ENCODE data around the gene TEPSIN. TPM values are rescaled to one million over a fixed set of nuclear protein-coding genes. Genes with fewer than 3 reads are reported as not detected.

The TEPSIN gene
- total RNA-seq, 4 donors from 2014 or later: 43.0 to 94.5 (median 55.3) TPM

DNA sequence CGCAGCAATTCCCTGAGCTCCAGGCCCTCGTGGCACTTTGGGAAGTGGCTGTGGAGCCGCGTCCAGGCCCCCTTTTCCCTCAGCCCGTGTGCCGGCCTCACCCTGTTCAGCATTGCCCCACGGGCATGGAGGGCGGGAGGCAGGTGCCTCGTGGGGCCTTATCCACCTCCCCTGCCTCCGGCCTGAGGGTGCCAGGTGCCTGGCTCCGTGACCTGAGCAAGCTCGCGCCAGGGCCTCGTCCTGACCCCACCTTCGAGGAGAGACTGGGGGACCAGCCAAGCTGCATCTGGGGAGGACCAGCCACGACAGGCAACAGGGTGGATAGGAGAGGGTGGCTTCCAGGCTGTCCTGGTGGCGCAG, 45.8 kb downstream of the TEPSIN start:
- H3K27me3 ChIP-seq: no peaks in the 10 kb centered on the region
- TF ChIP-seq POLR2AphosphoS5 (IDR thresholded peaks at IDR 0.05): no peak
- no peak for TF ChIP-seq POLR2A (IDR thresholded peaks at IDR 0.05)
- no peak for TF ChIP-seq EP300 (IDR thresholded peaks at IDR 0.05)
- TF ChIP-seq, protein P1, sequence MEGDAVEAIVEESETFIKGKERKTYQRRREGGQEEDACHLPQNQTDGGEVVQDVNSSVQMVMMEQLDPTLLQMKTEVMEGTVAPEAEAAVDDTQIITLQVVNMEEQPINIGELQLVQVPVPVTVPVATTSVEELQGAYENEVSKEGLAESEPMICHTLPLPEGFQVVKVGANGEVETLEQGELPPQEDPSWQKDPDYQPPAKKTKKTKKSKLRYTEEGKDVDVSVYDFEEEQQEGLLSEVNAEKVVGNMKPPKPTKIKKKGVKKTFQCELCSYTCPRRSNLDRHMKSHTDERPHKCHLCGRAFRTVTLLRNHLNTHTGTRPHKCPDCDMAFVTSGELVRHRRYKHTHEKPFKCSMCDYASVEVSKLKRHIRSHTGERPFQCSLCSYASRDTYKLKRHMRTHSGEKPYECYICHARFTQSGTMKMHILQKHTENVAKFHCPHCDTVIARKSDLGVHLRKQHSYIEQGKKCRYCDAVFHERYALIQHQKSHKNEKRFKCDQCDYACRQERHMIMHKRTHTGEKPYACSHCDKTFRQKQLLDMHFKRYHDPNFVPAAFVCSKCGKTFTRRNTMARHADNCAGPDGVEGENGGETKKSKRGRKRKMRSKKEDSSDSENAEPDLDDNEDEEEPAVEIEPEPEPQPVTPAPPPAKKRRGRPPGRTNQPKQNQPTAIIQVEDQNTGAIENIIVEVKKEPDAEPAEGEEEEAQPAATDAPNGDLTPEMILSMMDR (IDR thresholded peaks at IDR 0.05): no peak
- WGBS: no CpG with 5 or more reads among the region's 17 CpGs
- H3K4me1 ChIP-seq: no peaks in the 10 kb centered on the region
- H3K4me3 ChIP-seq: no peak overlapping the region
- no peak overlapping the region for H3K27ac ChIP-seq
- H3K9me3 ChIP-seq: no peaks in the 10 kb centered on the region
- H3K36me3 ChIP-seq: peaks cover 24% of the 10 kb centered on the region
- no peak for DNase-seq (ENCODE audit: low spot score in 2 of 2)

DNA sequence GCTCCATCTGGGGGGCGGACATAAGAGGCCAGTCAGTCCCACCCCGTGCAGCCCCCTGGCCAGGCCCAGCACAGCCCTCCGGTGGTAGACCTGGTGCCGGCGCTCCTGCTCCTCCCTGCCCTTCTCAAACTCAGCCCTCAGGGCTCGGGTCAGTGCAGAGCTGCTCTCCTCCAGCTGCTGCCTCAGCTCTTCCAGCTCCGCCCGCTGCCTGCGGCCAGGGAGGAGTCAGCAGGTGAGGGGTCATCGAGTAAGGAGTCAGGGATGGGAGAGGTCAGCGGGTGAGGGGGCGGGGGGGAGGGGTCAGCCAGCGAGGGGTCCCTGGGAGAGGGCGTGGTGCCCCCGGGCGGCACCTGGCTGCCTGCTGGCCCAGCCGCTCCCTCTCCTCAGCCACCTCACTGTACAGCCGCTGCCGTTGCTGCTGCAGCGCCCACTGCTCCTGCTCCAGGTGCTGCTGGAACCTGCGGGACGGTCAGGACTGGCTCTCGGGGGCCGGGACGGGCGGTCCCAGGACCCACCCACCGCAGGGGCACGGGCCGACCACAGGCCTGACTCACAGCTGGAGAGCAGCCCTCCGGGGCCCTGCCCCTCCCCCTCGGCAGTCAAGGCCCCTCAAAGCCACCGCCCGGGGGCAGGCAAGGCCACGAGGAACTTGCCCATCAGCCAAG, 46.3 kb downstream of the TEPSIN start:
- no peaks in the 10 kb centered on the region for H3K4me1 ChIP-seq
- H3K9me3 ChIP-seq: no peaks in the 10 kb centered on the region
- H3K36me3 ChIP-seq: peaks cover 20% of the 10 kb centered on the region
- DNase-seq (ENCODE audit: low spot score in 2 of 2): no peak
- H3K27ac ChIP-seq: no peak overlapping the region
- TF ChIP-seq EP300 (IDR thresholded peaks at IDR 0.05): no peak
- TF ChIP-seq POLR2A (IDR thresholded peaks at IDR 0.05): no peak
- TF ChIP-seq, protein P1 (IDR thresholded peaks at IDR 0.05): no peak
- TF ChIP-seq POLR2AphosphoS5 (IDR thresholded peaks at IDR 0.05): no peak
- H3K4me3 ChIP-seq: no peak overlapping the region
- 64% methylated on average over 16 of the region's 34 CpGs for WGBS
- no peaks in the 10 kb centered on the region for H3K27me3 ChIP-seq

DNA sequence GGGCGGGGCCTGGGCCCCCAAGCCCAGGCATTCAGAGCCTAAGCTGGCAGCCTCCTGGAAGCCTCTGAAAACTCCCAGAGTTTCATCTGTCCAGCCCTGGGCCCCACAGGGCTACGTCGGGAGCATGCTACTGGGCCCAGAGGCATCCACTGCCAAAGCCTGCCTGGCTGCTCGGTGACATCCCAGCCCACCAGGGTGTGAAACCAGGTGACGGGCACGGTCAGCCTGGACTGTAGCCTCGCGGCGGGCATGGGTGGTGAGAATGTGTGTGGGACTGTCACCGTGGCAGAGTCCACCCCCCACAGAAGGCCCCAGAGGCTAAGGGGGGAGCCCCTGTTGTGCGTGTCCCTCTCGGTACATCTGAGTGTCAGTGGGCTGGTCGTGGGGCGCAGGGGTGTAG, 47.2 kb downstream of the TEPSIN start:
- TF ChIP-seq, protein P1 (IDR thresholded peaks at IDR 0.05): no peak
- TF ChIP-seq POLR2AphosphoS5 (IDR thresholded peaks at IDR 0.05): no peak
- no peak for TF ChIP-seq EP300 (IDR thresholded peaks at IDR 0.05)
- TF ChIP-seq POLR2A (IDR thresholded peaks at IDR 0.05): no peak
- Histone ChIP-seq H3K4me1 (no peaks in the 10 kb centered on the region), H3K27ac (no peak overlapping the region), H3K36me3 (peaks cover 16% of the 10 kb centered on the region), H3K27me3 (no peaks in the 10 kb centered on the region), H3K9me3 (no peaks in the 10 kb centered on the region), H3K4me3 (no peak overlapping the region)
- no peak for DNase-seq (ENCODE audit: low spot score in 2 of 2)
- 85% methylated on average over 5 of the region's 14 CpGs for WGBS

DNA sequence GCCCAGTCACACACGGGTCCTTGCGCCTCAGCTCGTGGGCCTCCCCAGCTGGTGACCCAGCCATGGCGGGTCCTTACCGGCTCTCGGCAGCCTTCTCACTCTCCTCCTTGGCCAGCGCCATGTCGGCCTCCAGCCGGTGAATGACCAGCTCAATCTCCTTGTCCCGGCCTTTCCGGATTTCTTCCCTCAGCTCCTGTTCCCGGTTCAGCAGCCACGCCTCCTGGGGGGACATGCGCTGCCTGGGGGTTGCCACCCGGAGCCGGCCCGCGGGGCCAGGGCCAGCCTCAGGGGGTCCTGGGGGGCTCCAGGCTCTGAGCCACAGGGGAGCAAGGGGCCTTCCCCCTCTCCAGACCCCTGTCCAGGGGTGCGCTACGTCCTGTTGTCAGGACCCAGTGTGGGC, 47.7 kb downstream of the TEPSIN start:
- no peaks in the 10 kb centered on the region for H3K9me3 ChIP-seq
- WGBS: 88% methylated on average over 19 of the region's 20 CpGs
- no peaks in the 10 kb centered on the region for H3K4me1 ChIP-seq
- DNase-seq (ENCODE audit: low spot score in 2 of 2): no peak
- H3K27ac ChIP-seq: no peak overlapping the region
- no peak overlapping the region for H3K4me3 ChIP-seq
- H3K27me3 ChIP-seq: no peaks in the 10 kb centered on the region
- TF ChIP-seq POLR2AphosphoS5 (IDR thresholded peaks at IDR 0.05): no peak
- TF ChIP-seq POLR2A (IDR thresholded peaks at IDR 0.05): no peak
- TF ChIP-seq EP300 (IDR thresholded peaks at IDR 0.05): no peak
- TF ChIP-seq, protein P1 (IDR thresholded peaks at IDR 0.05): no peak
- H3K36me3 ChIP-seq: peaks cover 13% of the 10 kb centered on the region

DNA sequence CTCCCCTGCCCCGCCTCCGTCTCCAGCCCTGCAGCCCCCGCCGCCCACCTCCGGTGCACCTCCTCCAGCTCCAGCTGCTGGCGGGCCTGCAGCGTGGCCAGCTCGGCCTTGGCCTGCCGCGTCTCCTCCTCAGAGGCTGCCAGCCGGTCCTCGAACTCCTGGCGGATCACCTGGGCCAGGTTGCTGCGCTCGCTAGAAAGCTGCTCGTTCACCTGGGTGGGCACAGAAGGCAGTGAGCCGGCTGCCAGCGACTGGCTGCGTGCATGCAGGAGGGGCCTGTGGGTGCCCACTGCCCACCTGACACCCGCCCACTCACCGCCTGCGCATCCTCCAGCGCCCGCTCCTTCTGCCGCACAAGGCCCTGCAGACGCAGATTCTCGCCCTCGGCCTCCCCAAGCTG, 48.3 kb downstream of the TEPSIN start:
- DNase-seq (ENCODE audit: low spot score in 2 of 2): no peak
- Histone ChIP-seq H3K4me3 (no peak overlapping the region), H3K27me3 (no peaks in the 10 kb centered on the region), H3K4me1 (no peaks in the 10 kb centered on the region), H3K36me3 (peaks cover 13% of the 10 kb centered on the region), H3K9me3 (no peaks in the 10 kb centered on the region), H3K27ac (no peak overlapping the region)
- WGBS: 93% methylated on average over 17 of the region's 28 CpGs
- TF ChIP-seq POLR2A (IDR thresholded peaks at IDR 0.05) (no peak), EP300 (IDR thresholded peaks at IDR 0.05) (no peak), POLR2AphosphoS5 (IDR thresholded peaks at IDR 0.05) (no peak)
- TF ChIP-seq, protein P1 (IDR thresholded peaks at IDR 0.05): no peak
